Measurements from ENCODE around the gene ECPAS.

Gene ECPAS

DNA sequence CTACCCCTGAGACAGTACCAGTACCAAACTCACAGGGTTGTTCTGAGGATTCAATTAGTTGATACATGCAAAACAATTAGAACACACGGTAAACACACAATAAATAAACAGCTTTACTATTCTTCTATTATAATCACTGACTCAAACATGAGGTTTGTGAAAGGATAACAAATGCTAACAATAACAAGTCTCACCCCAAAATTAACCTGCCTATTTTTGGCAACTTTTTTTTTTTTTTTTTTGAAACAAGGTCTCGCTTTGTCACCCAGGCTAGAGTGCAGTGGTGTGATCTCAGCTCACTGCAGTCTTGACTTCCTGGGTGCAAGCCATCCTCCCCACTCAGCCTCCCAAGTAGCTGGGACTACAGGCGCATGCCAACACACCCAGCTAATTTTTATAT is 6.5 kb downstream of the ECPAS start:
- TF ChIP-seq, protein P1, sequence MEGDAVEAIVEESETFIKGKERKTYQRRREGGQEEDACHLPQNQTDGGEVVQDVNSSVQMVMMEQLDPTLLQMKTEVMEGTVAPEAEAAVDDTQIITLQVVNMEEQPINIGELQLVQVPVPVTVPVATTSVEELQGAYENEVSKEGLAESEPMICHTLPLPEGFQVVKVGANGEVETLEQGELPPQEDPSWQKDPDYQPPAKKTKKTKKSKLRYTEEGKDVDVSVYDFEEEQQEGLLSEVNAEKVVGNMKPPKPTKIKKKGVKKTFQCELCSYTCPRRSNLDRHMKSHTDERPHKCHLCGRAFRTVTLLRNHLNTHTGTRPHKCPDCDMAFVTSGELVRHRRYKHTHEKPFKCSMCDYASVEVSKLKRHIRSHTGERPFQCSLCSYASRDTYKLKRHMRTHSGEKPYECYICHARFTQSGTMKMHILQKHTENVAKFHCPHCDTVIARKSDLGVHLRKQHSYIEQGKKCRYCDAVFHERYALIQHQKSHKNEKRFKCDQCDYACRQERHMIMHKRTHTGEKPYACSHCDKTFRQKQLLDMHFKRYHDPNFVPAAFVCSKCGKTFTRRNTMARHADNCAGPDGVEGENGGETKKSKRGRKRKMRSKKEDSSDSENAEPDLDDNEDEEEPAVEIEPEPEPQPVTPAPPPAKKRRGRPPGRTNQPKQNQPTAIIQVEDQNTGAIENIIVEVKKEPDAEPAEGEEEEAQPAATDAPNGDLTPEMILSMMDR (conservative IDR thresholded peaks at IDR 0.05; ENCODE audit: low read depth), result no peak
- H3K27ac ChIP-seq, result no peak overlapping the region
- ChIA-PET POLR2A (ENCODE audit: low non-redundant PET) (no interaction called here), CTCF (no interaction called here)
- DNase-seq (ENCODE audit: low spot score), result no peak

DNA sequence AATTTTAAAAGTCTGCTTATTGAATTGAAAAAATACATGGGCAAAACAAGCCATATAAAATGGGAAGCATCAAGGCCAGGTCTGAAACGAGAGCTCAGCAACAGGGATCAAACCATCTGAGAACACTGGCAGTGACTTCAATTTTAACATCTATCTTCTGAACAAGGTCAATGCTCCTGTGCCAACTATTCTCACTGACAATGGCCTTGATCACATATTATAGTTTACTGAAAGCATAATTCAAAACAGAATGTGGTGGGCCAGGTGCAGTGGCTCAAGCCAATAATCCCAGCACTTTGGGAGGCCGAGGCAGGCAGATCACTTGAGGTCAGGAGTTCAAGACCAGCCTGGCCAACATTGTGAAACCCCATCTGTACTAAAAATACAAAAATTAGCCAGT is 9.0 kb downstream of the ECPAS start:
- POLR2A ChIA-PET (ENCODE audit: low non-redundant PET), result no interaction called here
- CTCF ChIA-PET, result interaction anchor here (0.6 kb wide), 1 partner anchor 659 kb away, joined by 3 read pairs; no protein-coding TSS in a partner anchor
- DNase-seq (ENCODE audit: low spot score), result no peak
- no peak overlapping the region for H3K27ac ChIP-seq
- TF ChIP-seq, protein P1 (conservative IDR thresholded peaks at IDR 0.05; ENCODE audit: low read depth), result no peak

DNA sequence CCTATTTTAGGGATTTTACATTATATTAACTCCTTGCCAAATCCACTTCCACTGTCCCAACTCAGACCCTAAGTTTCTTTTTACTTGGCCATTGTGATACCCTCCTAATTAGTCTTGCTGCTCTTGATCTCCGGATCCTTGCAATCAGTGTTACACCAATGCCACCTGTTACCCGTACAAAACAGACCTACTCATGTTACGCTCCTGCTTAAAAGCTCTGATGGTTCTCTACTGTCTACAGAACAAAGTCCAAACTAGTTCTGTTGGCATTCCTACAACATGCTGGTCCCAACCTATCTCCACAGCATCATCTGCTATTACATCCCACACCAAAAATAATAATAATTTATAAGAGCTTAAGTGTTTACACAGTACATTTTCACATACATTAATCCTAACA is 9.8 kb downstream of the ECPAS start:
- ChIA-PET POLR2A (ENCODE audit: low non-redundant PET) (no interaction called here), CTCF (no interaction called here)
- TF ChIP-seq, protein P1 (conservative IDR thresholded peaks at IDR 0.05; ENCODE audit: low read depth), result no peak
- H3K27ac ChIP-seq, result no peak overlapping the region
- DNase-seq (ENCODE audit: low spot score), result no peak

DNA sequence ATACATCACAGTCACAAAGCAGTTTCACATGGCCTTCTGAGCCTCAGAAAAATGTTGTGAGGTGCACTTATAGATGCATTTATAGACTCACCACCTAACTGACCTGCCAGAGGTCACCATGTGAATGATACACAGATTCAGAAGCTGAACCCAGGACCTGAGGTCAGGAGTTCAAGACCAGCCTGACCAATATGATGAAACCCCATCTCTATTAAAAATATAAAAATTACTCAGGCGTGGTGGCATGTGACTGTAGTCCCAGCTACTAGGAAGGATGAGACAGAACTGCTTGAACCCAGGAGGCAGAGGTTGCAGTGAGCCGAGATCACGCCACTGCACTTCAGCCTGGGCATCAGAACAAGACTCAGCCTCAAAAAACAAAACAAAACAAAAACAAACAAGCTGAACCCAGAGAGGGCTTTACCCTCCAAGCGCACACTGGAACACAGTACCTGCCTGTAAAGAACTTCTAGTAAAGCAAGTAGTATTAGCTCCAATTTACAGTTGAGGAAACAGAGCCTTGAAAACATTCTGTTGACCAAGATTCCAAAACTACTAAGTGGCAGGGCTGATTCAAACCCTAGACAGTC is 16.3 kb downstream of the ECPAS start:
- ChIA-PET CTCF (interaction anchor here (0.6 kb wide), 1 partner anchor 25 kb away, joined by 6 read pairs; no protein-coding TSS in a partner anchor), POLR2A (ENCODE audit: low non-redundant PET) (no interaction called here)
- TF ChIP-seq, protein P1 (conservative IDR thresholded peaks at IDR 0.05; ENCODE audit: low read depth), result no peak
- no peak overlapping the region for H3K27ac ChIP-seq
- DNase-seq (ENCODE audit: low spot score), result no peak

DNA sequence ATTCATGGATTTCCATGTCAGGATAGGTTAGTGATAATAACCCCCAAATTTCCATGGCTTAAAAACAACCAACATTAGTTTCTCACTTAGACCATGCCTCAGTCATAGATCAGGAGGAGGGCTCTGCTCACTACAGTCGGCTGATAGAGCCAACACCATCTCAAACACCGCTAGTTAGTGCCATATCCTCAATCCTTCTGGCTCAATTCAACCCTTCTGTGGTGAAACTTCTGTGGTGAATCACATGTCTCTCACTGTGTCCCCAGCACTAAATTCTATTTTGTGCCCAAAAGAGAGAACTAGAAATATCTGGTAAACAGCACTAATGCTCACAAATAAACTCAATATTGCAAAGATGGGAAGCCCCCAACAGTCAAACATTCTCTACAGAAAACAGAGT is 21.1 kb downstream of the ECPAS start:
- DNase-seq (ENCODE audit: low spot score), result no peak
- POLR2A ChIA-PET (ENCODE audit: low non-redundant PET), result no interaction called here

DNA sequence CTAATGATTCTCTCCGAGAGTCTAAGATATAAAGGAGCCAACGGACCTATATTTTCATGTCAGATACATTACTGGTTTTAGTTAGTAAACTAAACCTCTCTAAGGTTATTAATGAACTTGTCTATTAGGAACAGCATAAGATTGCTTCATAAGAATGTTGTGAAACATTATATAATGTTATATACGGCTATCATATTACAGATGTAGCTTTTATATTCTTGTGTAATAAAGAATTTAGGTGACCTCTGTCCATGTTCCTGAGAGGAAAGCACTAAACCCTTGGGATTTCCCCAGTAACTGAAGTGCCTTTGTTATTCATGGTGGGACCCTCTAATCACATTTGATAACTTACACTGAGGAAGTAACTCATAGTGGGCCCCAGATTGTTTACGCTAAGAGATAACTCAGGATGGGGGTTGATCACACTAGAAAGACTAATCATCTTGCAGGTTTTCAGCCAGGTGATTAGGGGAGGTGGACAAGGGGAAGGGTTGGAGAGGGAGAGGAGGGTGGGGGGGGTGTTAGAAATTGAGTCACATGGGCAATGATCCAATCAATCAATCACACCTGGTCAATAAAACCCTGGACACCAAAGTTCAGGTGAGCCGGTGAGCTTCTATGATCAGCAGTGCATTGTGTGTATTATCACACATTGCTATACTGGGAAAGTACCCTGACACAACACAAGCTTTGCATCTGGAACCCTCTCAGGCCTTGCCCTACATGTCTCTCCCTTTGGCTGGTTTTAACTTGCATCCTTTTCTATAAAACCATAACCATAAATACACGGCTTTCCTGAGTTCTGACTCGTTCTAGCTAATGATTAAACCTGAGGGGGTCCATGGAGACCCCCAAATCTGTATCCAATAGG is 25.8 kb downstream of the ECPAS start:
- TF ChIP-seq, protein P1 (conservative IDR thresholded peaks at IDR 0.05; ENCODE audit: low read depth), result no peak
- ChIA-PET CTCF (interaction anchor here (0.6 kb wide), 1 partner anchor 125 kb away, joined by 3 read pairs; no protein-coding TSS in a partner anchor), POLR2A (ENCODE audit: low non-redundant PET) (no interaction called here)
- H3K27ac ChIP-seq, result no peak overlapping the region
- DNase-seq (ENCODE audit: low spot score), result no peak

More for the DNA sequence above, 21.1 kb downstream of the ECPAS start:
- CTCF ChIA-PET, result no interaction called here
- TF ChIP-seq, protein P1 (conservative IDR thresholded peaks at IDR 0.05; ENCODE audit: low read depth), result no peak
- H3K27ac ChIP-seq, result no peak overlapping the region

Data from RWPE1 (cell line).